H9 (cell line): ENCODE measurements around the gene GATA1. TPM values are rescaled to one million over a fixed set of nuclear protein-coding genes. Genes with fewer than 3 reads are reported as not detected.

ENCODE experiments used
- DNase-seq: peaks from one replicate; pipeline ENCODE4 v3.0.0-alpha.2; 2017
- H2AFZ ChIP-seq: one replicate; pipeline ENCODE4 v1.6.1; 2013; ENCODE audit warnings: mild to moderate bottlenecking, low read length, control low read depth, moderate library complexity
- H2AK5ac ChIP-seq: 2 replicates; pipeline ENCODE4 v1.6.1; 2013; ENCODE audit warnings: low read length, control low read depth, mixed read lengths; ENCODE audit not compliant: insufficient read length
- H2BK120ac ChIP-seq: one replicate; pipeline ENCODE4 v1.6.1; 2013; ENCODE audit warnings: low read depth, mild to moderate bottlenecking, low read length, control low read depth, inconsistent platforms; ENCODE audit not compliant: poor library complexity, severe bottlenecking
- H2BK12ac ChIP-seq: 2 replicates; pipeline ENCODE4 v1.6.1; 2013; ENCODE audit warnings: low read length, control low read depth, mixed read lengths, low read depth; ENCODE audit not compliant: insufficient read length
- H2BK15ac ChIP-seq: 2 replicates; pipeline ENCODE4 v1.6.1; 2013; ENCODE audit warnings: low read depth, low read length, control low read depth
- H2BK20ac ChIP-seq: one replicate; pipeline ENCODE4 v1.6.1; 2013; ENCODE audit warnings: low read depth, mild to moderate bottlenecking, low read length, control low read depth, inconsistent platforms; ENCODE audit not compliant: poor library complexity, severe bottlenecking
- H2BK5ac ChIP-seq: 2 replicates; pipeline ENCODE4 v1.6.1; 2013; ENCODE audit warnings: low read length, control low read depth, mixed read lengths; ENCODE audit not compliant: insufficient read length
- H3K14ac ChIP-seq: 2 replicates; pipeline ENCODE4 v1.6.1; 2013; ENCODE audit warnings: low read length, control low read depth; ENCODE audit not compliant: insufficient read depth
- H3K18ac ChIP-seq: 2 replicates; pipeline ENCODE4 v1.6.1; 2013; ENCODE audit warnings: low read depth, mild to moderate bottlenecking, mixed read lengths, low read length, control low read depth; ENCODE audit not compliant: insufficient read length
- H3K23ac ChIP-seq: 2 replicates; pipeline ENCODE4 v1.6.1; 2013; ENCODE audit warnings: low read length, control low read depth, mixed read lengths, low read depth; ENCODE audit not compliant: insufficient read length
- H3K23me2 ChIP-seq: 2 replicates; pipeline ENCODE4 v1.6.1; 2013; ENCODE audit warnings: low read depth, mild to moderate bottlenecking, mixed read lengths, low read length, control low read depth; ENCODE audit not compliant: insufficient read length, poor library complexity, severe bottlenecking
- H3K27ac ChIP-seq: 2 replicates; pipeline ENCODE4 v1.5.1; 2013; ENCODE audit warnings: low read length, control low read depth, mixed read lengths, low read depth; ENCODE audit not compliant: insufficient read length
- H3K27me3 ChIP-seq: 2 replicates; pipeline ENCODE4 v1.6.1; 2013; ENCODE audit warnings: low read length, control low read depth, inconsistent platforms; ENCODE audit not compliant: insufficient read depth
- H3K4ac ChIP-seq: 2 replicates; pipeline ENCODE4 v1.6.1; 2013; ENCODE audit warnings: low read depth, mild to moderate bottlenecking, control low read depth, inconsistent platforms, low read length, moderate library complexity
- H3K4me1 ChIP-seq: 2 replicates; pipeline ENCODE4 v1.6.1; 2013; ENCODE audit warnings: low read length, control low read depth, inconsistent platforms; ENCODE audit not compliant: insufficient read depth
- H3K4me2 ChIP-seq: 2 replicates; pipeline ENCODE4 v1.6.1; 2013; ENCODE audit warnings: low read length, control low read depth, mixed read lengths; ENCODE audit not compliant: insufficient read length, insufficient read depth
- H3K56ac ChIP-seq: 2 replicates; pipeline ENCODE4 v1.6.1; 2013; ENCODE audit warnings: low read depth, mild to moderate bottlenecking, mixed read lengths, low read length, control low read depth; ENCODE audit not compliant: insufficient read length
- H3K79me1 ChIP-seq: 2 replicates; pipeline ENCODE4 v1.6.1; 2013; ENCODE audit warnings: low read depth, mild to moderate bottlenecking, moderate library complexity, low read length, control low read depth, inconsistent platforms; ENCODE audit not compliant: insufficient read depth, poor library complexity, severe bottlenecking
- H3K79me2 ChIP-seq: 2 replicates; pipeline ENCODE4 v1.6.1; 2013; ENCODE audit warnings: low read length, control low read depth, inconsistent platforms; ENCODE audit not compliant: insufficient read depth
- H3K9ac ChIP-seq: 2 replicates; pipeline ENCODE4 v1.6.1; 2013; ENCODE audit warnings: low read length, control low read depth, mixed read lengths; ENCODE audit not compliant: insufficient read length; ENCODE audit errors: extremely low read depth
- H3K9me3 ChIP-seq: one replicate; pipeline ENCODE4 v1.6.1; 2013; ENCODE audit warnings: low read depth, low read length, inconsistent platforms; ENCODE audit not compliant: control insufficient read depth
- H3T11ph ChIP-seq: one replicate; pipeline ENCODE4 v1.6.1; 2013; ENCODE audit warnings: mild to moderate bottlenecking, low read length, control low read depth, inconsistent platforms
- H4K20me1 ChIP-seq: one replicate; pipeline ENCODE4 v1.6.1; 2013; ENCODE audit not compliant: control insufficient read depth, insufficient read length, insufficient read depth
- H4K5ac ChIP-seq: 2 replicates; pipeline ENCODE4 v1.6.1; 2013; ENCODE audit warnings: low read depth, mild to moderate bottlenecking, mixed read lengths, low read length, control low read depth; ENCODE audit not compliant: insufficient read length
- H4K8ac ChIP-seq: replicated peaks from 2 replicates; pipeline ENCODE4 v1.6.1; 2013; ENCODE audit warnings: low read length, control low read depth, mixed read lengths, low read depth; ENCODE audit not compliant: insufficient read length
- H4K91ac ChIP-seq: 2 replicates; pipeline ENCODE4 v1.6.1; 2013; ENCODE audit warnings: low read depth, mild to moderate bottlenecking, moderate library complexity, mixed read lengths, low read length, control low read depth; ENCODE audit not compliant: insufficient read length
- H3K27ac Mint-ChIP-seq, 3 experiments: 2 replicates in 2 of 3; 3 replicates in 1 of 3; pipeline ENCODE4 v1.8.0; 2020 to 2021; ENCODE audit warnings: mixed read lengths in 3 of 3, mild to moderate bottlenecking in 1 of 3, moderate library complexity in 1 of 3
- H3K27me3 Mint-ChIP-seq: 2 replicates; pipeline ENCODE4 v1.8.0; 2021; ENCODE audit warnings: low read depth, mild to moderate bottlenecking, moderate library complexity, mixed read lengths
- H3K36me3 Mint-ChIP-seq, 3 experiments: 2 replicates in 2 of 3; 3 replicates in 1 of 3; pipeline ENCODE4 v1.8.0; 2020 to 2021; ENCODE audit warnings: low read depth in 3 of 3, mixed read lengths in 3 of 3; ENCODE audit not compliant: insufficient read depth in 1 of 3
- H3K4me1 Mint-ChIP-seq, 2 experiments: 2 replicates each; pipeline ENCODE4 v1.8.0; 2020; ENCODE audit warnings: mixed read lengths in 2 of 2
- H3K4me3 Mint-ChIP-seq, 2 experiments: 2 replicates in 1 of 2; 3 replicates in 1 of 2; pipeline ENCODE4 v1.8.0; 2020 to 2021; ENCODE audit warnings: mild to moderate bottlenecking in 2 of 2, mixed read lengths in 2 of 2, moderate library complexity in 1 of 2
- H3K9me3 Mint-ChIP-seq, 2 experiments: 2 replicates in 1 of 2; 3 replicates in 1 of 2; pipeline ENCODE4 v1.8.0; 2020; ENCODE audit warnings: mild to moderate bottlenecking in 2 of 2, mixed read lengths in 2 of 2, moderate library complexity in 1 of 2
- CTCF ChIP-seq: fragments of 200-600 bp; sonication (generic); conservative IDR thresholded peaks from 3 replicates; pipeline ENCODE4 v1.8.0; 2021; ENCODE audit warnings: antibody characterized with exemption, mild to moderate bottlenecking
- WGBS: extraction: QIAGEN DNeasy Blood & Tissue Kit; methylation state at CpG from one replicate; pipeline ENCODE4 v1.1.7; 2013; ENCODE audit warnings: missing lambda C conversion rate, low lambda C conversion rate, mixed read lengths; ENCODE audit not compliant: insufficient read length; ENCODE audit errors: extremely low coverage; 5-methylcytosine and 5-hydroxymethylcytosine counted together
- total RNA-seq: library from RNA; stranded (reverse); gene quantifications from 2 replicates; pipeline ENCODE4 v1.2.1, GENCODE V29; 2021

The GATA1 gene
- total RNA-seq, 1 experiment from 2014 or later, result not detected

GRCh38 chrX:48791063-48791820, 4.9 kb downstream of the GATA1 start:
- no peak overlapping the region for H3K4ac ChIP-seq
- H4K5ac ChIP-seq, result no peak overlapping the region
- Mint-ChIP-seq H3K27me3 (peaks cover 16% of the 10 kb centered on the region), H3K36me3 (peaks cover 0 to 7% (median 5%) of the 10 kb centered on the region in 3 experiments; a peak in 5 of 7 replicates), H3K4me3 (no peak overlapping the region), H3K27ac (no peak overlapping the region), H3K4me1 (no peaks in the 10 kb centered on the region), H3K9me3 (peaks cover 68 to 82% of the 10 kb centered on the region in 2 experiments)
- no peaks in the 10 kb centered on the region for H3K27me3 ChIP-seq
- H3T11ph ChIP-seq, result no peak overlapping the region
- no peak overlapping the region for H3K4me2 ChIP-seq
- no peak overlapping the region for H2BK5ac ChIP-seq
- H2BK12ac ChIP-seq, result no peak overlapping the region
- no CpG with 5 or more reads among the region's 11 CpGs for WGBS
- H2BK20ac ChIP-seq, result no peak overlapping the region
- H2AK5ac ChIP-seq, result no peak overlapping the region
- H3K4me1 ChIP-seq, result no peaks in the 10 kb centered on the region
- H3K23ac ChIP-seq, result no peak overlapping the region
- peaks cover 23% of the 10 kb centered on the region for H3K9me3 ChIP-seq
- H2BK120ac ChIP-seq, result no peak overlapping the region
- no peak overlapping the region for H4K91ac ChIP-seq
- no peak overlapping the region for H3K14ac ChIP-seq
- H4K8ac ChIP-seq, result no peak overlapping the region
- no peak overlapping the region for H3K27ac ChIP-seq
- TF ChIP-seq CTCF, result no peak
- no peak overlapping the region for H2BK15ac ChIP-seq
- no peak overlapping the region for H3K56ac ChIP-seq
- no peaks in the 10 kb centered on the region for H4K20me1 ChIP-seq
- no peak overlapping the region for H3K18ac ChIP-seq
- no peaks in the 10 kb centered on the region for H3K79me2 ChIP-seq
- no peak overlapping the region for H2AFZ ChIP-seq
- H3K9ac ChIP-seq, result no peak overlapping the region
- H3K79me1 ChIP-seq, result no peaks in the 10 kb centered on the region
- H3K23me2 ChIP-seq, result no peaks in the 10 kb centered on the region
- DNase-seq, result no peak
